Subcutaneous abdominal adipose tissue (tissue), 5 donors: ENCODE results near the gene ADSL.
A peak's percentile ranks its signal among the peaks of the same experiment; 100 is the strongest.

Experiments used
- H3K27ac ChIP-seq: one replicate; pipeline ENCODE4 v1.7.0; 2013; ENCODE audit warnings: low read depth, mild to moderate bottlenecking, inconsistent platforms, low read length, moderate library complexity
- H3K27me3 ChIP-seq, 5 donors: one replicate each; pipeline ENCODE4 v1.7.0; 2013; ENCODE audit warnings: low read length in 5 of 5, inconsistent platforms in 1 of 5; ENCODE audit not compliant: control insufficient read depth in 5 of 5, insufficient read depth in 4 of 5
- H3K36me3 ChIP-seq, 5 donors: one replicate each; pipeline ENCODE4 v1.7.0; 2013; ENCODE audit warnings: low read length in 5 of 5; ENCODE audit not compliant: control insufficient read depth in 5 of 5, insufficient read depth in 5 of 5
- H3K4me1 ChIP-seq, 5 donors: one replicate each; pipeline ENCODE4 v1.7.0; 2013; ENCODE audit warnings: low read length in 5 of 5, mild to moderate bottlenecking in 3 of 5, moderate library complexity in 1 of 5; ENCODE audit not compliant: control insufficient read depth in 5 of 5, insufficient read depth in 5 of 5
- H3K4me3 ChIP-seq, 5 donors: one replicate each; pipeline ENCODE4 v1.7.0; 2013; ENCODE audit warnings: low read length in 5 of 5, low read depth in 1 of 5
- H3K9ac ChIP-seq, 5 donors: one replicate each; pipeline ENCODE4 v1.7.0; 2013; ENCODE audit warnings: low read length in 5 of 5, mild to moderate bottlenecking in 4 of 5, moderate library complexity in 3 of 5
- H3K9me3 ChIP-seq, 5 donors: one replicate each; pipeline ENCODE4 v1.7.0; 2013; ENCODE audit warnings: low read length in 5 of 5; ENCODE audit not compliant: control insufficient read depth in 5 of 5
- donor health status: healthy.
- donor health status: healthy.
- donor health status: healthy.
- donor health status: healthy.
- donor health status: healthy.

Gene ADSL

GRCh38 chr22:40399621-40400020, 53.3 kb downstream of the ADSL start:
- H3K27me3 ChIP-seq: no peaks in the 10 kb centered on the region
- H3K27ac ChIP-seq: no peak overlapping the region
- no peaks in the 10 kb centered on the region for H3K9me3 ChIP-seq
- H3K9ac ChIP-seq: peak overlapping the region in 2 of 5 donors; percentile 5 to 25
- no peak overlapping the region for H3K4me3 ChIP-seq
- H3K4me1 ChIP-seq: peaks cover 0 to 13% (median 7%) of the 10 kb centered on the region in 5 donors
- peaks cover 0 to 39% (median 32%) of the 10 kb centered on the region in 5 donors for H3K36me3 ChIP-seq

- Histone ChIP-seq H3K27me3 (no peaks in the 10 kb centered on the region), H3K27ac (no peak overlapping the region), H3K4me1 (peaks cover 0 to 13% (median 8%) of the 10 kb centered on the region in 5 donors), H3K36me3 (peaks cover 0 to 44% (median 37%) of the 10 kb centered on the region in 5 donors), H3K9me3 (no peaks in the 10 kb centered on the region), H3K4me3 (no peak overlapping the region), H3K9ac (no peak overlapping the region)
Observed at GRCh38 chr22:40400159-40400558, 53.9 kb downstream of the ADSL start.

- Histone ChIP-seq H3K9me3 (no peaks in the 10 kb centered on the region), H3K4me3 (no peak overlapping the region), H3K27ac (no peak overlapping the region), H3K4me1 (peaks cover 0 to 12% (median 10%) of the 10 kb centered on the region in 5 donors), H3K9ac (no peak overlapping the region), H3K36me3 (peaks cover 0 to 54% (median 51%) of the 10 kb centered on the region in 5 donors), H3K27me3 (no peaks in the 10 kb centered on the region)
Observed at GRCh38 chr22:40401532-40401931, 55.2 kb downstream of the ADSL start.

- Histone ChIP-seq H3K9me3 (no peaks in the 10 kb centered on the region), H3K9ac (no peak overlapping the region), H3K4me3 (no peak overlapping the region), H3K36me3 (peaks cover 0 to 59% (median 55%) of the 10 kb centered on the region in 5 donors), H3K27ac (no peak overlapping the region), H3K27me3 (no peaks in the 10 kb centered on the region), H3K4me1 (peaks cover 0 to 10% (median 6%) of the 10 kb centered on the region in 5 donors)
Observed at GRCh38 chr22:40401981-40402406, 55.7 kb downstream of the ADSL start.

- Histone ChIP-seq H3K36me3 (peaks cover 0 to 70% (median 67%) of the 10 kb centered on the region in 5 donors), H3K9ac (no peak overlapping the region), H3K27ac (no peak overlapping the region), H3K27me3 (no peaks in the 10 kb centered on the region), H3K9me3 (no peaks in the 10 kb centered on the region), H3K4me1 (peaks cover 0 to 7% (median 0%) of the 10 kb centered on the region in 5 donors), H3K4me3 (no peak overlapping the region)
Observed at GRCh38 chr22:40403141-40403540, 56.8 kb downstream of the ADSL start.

GRCh38 chr22:40403651-40404050, 57.4 kb downstream of the ADSL start:
- Histone ChIP-seq H3K9ac (no peak overlapping the region), H3K4me3 (no peak overlapping the region), H3K27ac (no peak overlapping the region), H3K9me3 (no peaks in the 10 kb centered on the region), H3K4me1 (peaks cover 0 to 7% (median 0%) of the 10 kb centered on the region in 5 donors), H3K27me3 (no peaks in the 10 kb centered on the region), H3K36me3 (peaks cover 0 to 75% (median 72%) of the 10 kb centered on the region in 5 donors)

- Histone ChIP-seq H3K4me3 (no peak overlapping the region), H3K9ac (peak overlapping the region in 1 of 5 donors; percentile 2), H3K36me3 (peaks cover 0 to 84% (median 80%) of the 10 kb centered on the region in 5 donors), H3K4me1 (peaks cover 0 to 7% (median 0%) of the 10 kb centered on the region in 5 donors), H3K27ac (no peak overlapping the region), H3K9me3 (no peaks in the 10 kb centered on the region), H3K27me3 (no peaks in the 10 kb centered on the region)
Observed at GRCh38 chr22:40404251-40405177, 58.2 kb downstream of the ADSL start.

GRCh38 chr22:40405178-40406062, 59.1 kb downstream of the ADSL start:
- H3K27me3 ChIP-seq: no peaks in the 10 kb centered on the region
- peaks cover 0 to 93% (median 89%) of the 10 kb centered on the region in 5 donors for H3K36me3 ChIP-seq
- no peak overlapping the region for H3K27ac ChIP-seq
- H3K4me1 ChIP-seq: peaks cover 0 to 3% (median 0%) of the 10 kb centered on the region in 5 donors
- H3K9ac ChIP-seq: no peak overlapping the region
- no peak overlapping the region for H3K4me3 ChIP-seq
- H3K9me3 ChIP-seq: no peaks in the 10 kb centered on the region

GRCh38 chr22:40406063-40406890, 60.0 kb downstream of the ADSL start:
- H3K27ac ChIP-seq: no peak overlapping the region
- H3K4me1 ChIP-seq: peaks cover 0 to 9% (median 5%) of the 10 kb centered on the region in 5 donors
- H3K36me3 ChIP-seq: peaks cover 0 to 96% (median 92%) of the 10 kb centered on the region in 5 donors
- no peaks in the 10 kb centered on the region for H3K27me3 ChIP-seq
- no peak overlapping the region for H3K9ac ChIP-seq
- no peak overlapping the region for H3K4me3 ChIP-seq
- H3K9me3 ChIP-seq: no peaks in the 10 kb centered on the region
